ENCODE data around the gene PRLH. TPM values are rescaled to one million over a fixed set of nuclear protein-coding genes. Genes with fewer than 3 reads are reported as not detected.

PRLH gene
- total RNA-seq, 1 donor from 2014 or later, result not detected

DNA sequence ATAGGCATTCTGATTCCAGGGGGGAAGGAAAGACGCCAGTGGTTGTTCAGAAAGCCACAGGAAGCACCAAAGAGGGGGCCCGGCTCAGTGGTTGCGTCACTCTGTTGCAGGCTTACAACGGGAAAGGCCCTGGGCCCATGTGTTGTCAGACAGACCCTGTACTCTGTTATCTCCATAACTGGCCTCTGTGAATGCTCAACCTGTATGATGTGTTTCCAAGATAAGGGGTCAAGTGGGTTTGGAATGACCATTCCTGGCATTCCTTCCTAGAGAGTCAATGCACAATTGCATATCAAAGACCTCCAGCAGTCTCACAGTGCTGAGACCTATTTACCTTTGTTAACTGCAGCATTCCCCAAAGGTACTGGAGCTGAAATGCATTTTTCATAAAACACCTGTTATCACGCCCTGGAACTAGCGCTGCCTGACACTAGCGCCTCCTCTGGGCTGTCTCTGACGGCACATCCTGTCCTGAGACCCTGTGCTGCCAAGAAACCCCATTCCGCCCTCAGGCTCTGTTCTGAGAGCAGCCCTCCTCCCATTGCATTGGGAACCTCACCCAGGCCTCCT lies 47.9 kb downstream of the PRLH start:
- intact Hi-C loops (cut with DNase I), result no loop called here
- no peak for DNase-seq (ENCODE audit: low spot score)

DNA sequence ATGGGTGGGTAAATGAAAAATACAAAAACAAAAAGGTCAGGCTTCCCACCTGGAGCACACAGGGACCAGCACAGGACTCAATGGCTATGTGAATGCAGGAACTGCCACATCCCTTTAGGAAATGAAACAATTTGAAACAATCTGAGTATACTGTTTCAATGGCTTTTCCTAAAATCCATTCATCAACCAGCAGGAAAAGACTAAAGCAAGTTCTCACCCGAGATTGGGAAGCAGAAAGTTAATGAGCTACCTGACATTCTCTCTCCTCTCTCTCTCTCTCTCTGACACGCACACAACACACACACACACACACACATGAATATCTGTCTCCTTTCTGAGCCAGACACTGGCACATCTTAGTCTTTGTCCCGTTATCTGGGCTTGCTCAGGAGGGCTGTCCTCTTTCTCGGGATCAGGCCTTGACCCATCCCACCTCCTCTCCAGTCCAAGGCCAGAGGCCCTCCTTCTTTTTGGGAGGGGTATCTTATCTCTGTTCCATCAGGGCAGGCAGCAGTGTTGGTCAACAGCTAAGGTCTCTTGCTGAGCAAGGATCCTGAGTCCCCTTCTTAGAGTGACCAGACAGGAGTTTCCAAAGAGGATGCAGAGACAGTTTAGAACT lies 49.4 kb downstream of the PRLH start:
- DNase-seq (ENCODE audit: low spot score), result no peak
- intact Hi-C loops (cut with DNase I), result no loop called here

DNA sequence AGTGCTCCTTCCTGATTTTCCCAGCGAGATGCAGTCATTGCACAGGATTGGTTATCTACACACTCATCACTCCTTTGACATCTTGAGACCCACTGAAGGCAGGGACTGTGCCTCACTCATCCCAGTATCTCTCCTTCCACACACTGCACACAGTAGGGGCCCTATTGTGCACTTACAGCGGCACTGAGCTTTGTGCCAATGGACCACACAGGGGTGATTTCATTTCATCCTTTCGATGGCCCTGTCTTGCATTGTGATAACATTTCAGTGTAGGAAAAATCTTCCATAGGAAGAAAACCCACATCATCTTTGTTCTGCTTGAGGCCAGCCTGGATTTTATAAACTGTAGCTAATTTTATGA lies 50.0 kb downstream of the PRLH start:
- DNase-seq (ENCODE audit: low spot score), result no peak
- intact Hi-C loops (cut with DNase I), result no loop called here

Other genes starting within 250 kb of the PRLH start
- 89.5 TPM for gene COL6A3, start 152.4 kb upstream of the PRLH start, total RNA-seq
- gene MLPH, start 79.3 kb upstream of the PRLH start, total RNA-seq, result 15.7 TPM
- 3.5 TPM for gene RAB17, start 24.2 kb downstream of the PRLH start, total RNA-seq
- gene LRRFIP1, start 61.0 kb downstream of the PRLH start, total RNA-seq, result 157 TPM
- 0.81 TPM for gene RBM44, start 232.2 kb downstream of the PRLH start, total RNA-seq

Data from cardiac septum (tissue), 1 donor.